GDM1 (cell line): Measurements from ENCODE around the gene SPAG7.

Source experiments
- DNase-seq: peaks from one replicate; lab custom pipeline; 2025; lab: John Stamatoyannopoulos, UW

SPAG7 gene

GRCh38 chr17:4967539-4968485 is at the start of gene SPAG7:
SPAG7 (minus strand) TSS chr17:4967817; CDS start chr17:4967804, 13 bp downstream.
- DNase-seq = peak; percentile 95

- no peak for DNase-seq
Observed at GRCh38 chr17:5014357-5014756, 46.7 kb upstream of the SPAG7 start.

- no peak for DNase-seq
Observed at GRCh38 chr17:5011928-5012327, 44.3 kb upstream of the SPAG7 start.

GRCh38 chr17:5003214-5003867 is 35.7 kb upstream of the SPAG7 start:
- no peak for DNase-seq

GRCh38 chr17:5002121-5002788 is 34.6 kb upstream of the SPAG7 start:
- no peak for DNase-seq

- DNase-seq = no peak
Observed at GRCh38 chr17:5000237-5000639, 32.6 kb upstream of the SPAG7 start.

GRCh38 chr17:4999430-5000093 is 31.9 kb upstream of the SPAG7 start:
- no peak for DNase-seq

GRCh38 chr17:4998732-4999429 is 31.3 kb upstream of the SPAG7 start:
- no peak for DNase-seq

GRCh38 chr17:4998027-4998731 is 30.6 kb upstream of the SPAG7 start:
- DNase-seq = no peak

GRCh38 chr17:4997302-4998026 is 29.8 kb upstream of the SPAG7 start, which contains the start of the genes INCA1 and KIF1C:
INCA1 (minus strand) TSS chr17:4997522; CDS start chr17:4994437, 3,085 bp downstream.
KIF1C (plus strand) TSS chr17:4997950; CDS start chr17:5000247, 2,297 bp downstream.
- DNase-seq = peak; percentile 85

GRCh38 chr17:4994081-4994595 is 26.5 kb upstream of the SPAG7 start:
- DNase-seq = no peak

- no peak for DNase-seq
Observed at GRCh38 chr17:4987767-4988567, 20.4 kb upstream of the SPAG7 start.

GRCh38 chr17:4986951-4987766 is 19.5 kb upstream of the SPAG7 start, which contains the start of gene CAMTA2:
CAMTA2 (minus strand) TSS chr17:4987675; CDS start chr17:4986222, 1,453 bp downstream.
- peak; percentile 80 for DNase-seq

GRCh38 chr17:4986403-4986802 is 18.8 kb upstream of the SPAG7 start:
- DNase-seq = no peak

GRCh38 chr17:4982305-4982704 is 14.7 kb upstream of the SPAG7 start:
- no peak for DNase-seq

- DNase-seq = peak; percentile 53
Observed at GRCh38 chr17:4980644-4981216, 13.1 kb upstream of the SPAG7 start.

- DNase-seq = peak; percentile 73
Observed at GRCh38 chr17:4978726-4979125, 11.1 kb upstream of the SPAG7 start.
